Endodermal cell (in vitro differentiated cells): Measurements from ENCODE around the gene EMP1. TPM values are rescaled to one million over a fixed set of nuclear protein-coding genes. Genes with fewer than 3 reads are reported as not detected.

Source experiments
- DNase-seq: peaks from one replicate; pipeline ENCODE4 v3.0.0-alpha.2; 2017
- H3K27ac ChIP-seq: 2 replicates; pipeline ENCODE4 v1.5.1; 2013; ENCODE audit warnings: mild to moderate bottlenecking, low read depth, low read length, moderate library complexity
- H3K27me3 ChIP-seq: 2 replicates; pipeline ENCODE4 v1.6.1; 2013; ENCODE audit warnings: mild to moderate bottlenecking, low read length, moderate library complexity; ENCODE audit not compliant: insufficient read depth, control insufficient read depth, poor library complexity, severe bottlenecking
- H3K36me3 ChIP-seq: 2 replicates; pipeline ENCODE4 v1.7.0; 2013; ENCODE audit warnings: mild to moderate bottlenecking, low read length, moderate library complexity; ENCODE audit not compliant: control insufficient read depth, insufficient read depth
- H3K4me1 ChIP-seq: one replicate; pipeline ENCODE4 v1.7.0; 2013; ENCODE audit warnings: low read length; ENCODE audit not compliant: control insufficient read depth, insufficient read depth
- H3K4me3 ChIP-seq: 2 replicates; pipeline ENCODE4 v1.5.1; 2013; ENCODE audit warnings: mild to moderate bottlenecking, low read length, moderate library complexity
- H3K9ac ChIP-seq: 2 replicates; pipeline ENCODE4 v1.6.1; 2013; ENCODE audit warnings: mild to moderate bottlenecking, low read length, moderate library complexity; ENCODE audit not compliant: poor library complexity, severe bottlenecking; ENCODE audit errors: extremely low read depth
- H3K9me3 ChIP-seq: 2 replicates; pipeline ENCODE4 v1.6.1; 2013; ENCODE audit warnings: mild to moderate bottlenecking, low read length, moderate library complexity; ENCODE audit not compliant: control insufficient read depth
- H3K27ac Mint-ChIP-seq: 2 replicates; pipeline ENCODE4 v1.8.0; 2020; ENCODE audit warnings: mixed read lengths
- H3K27me3 Mint-ChIP-seq: 2 replicates; pipeline ENCODE4 v1.8.0; 2021; ENCODE audit warnings: mild to moderate bottlenecking, mixed read lengths; ENCODE audit not compliant: insufficient read depth
- H3K36me3 Mint-ChIP-seq: 2 replicates; pipeline ENCODE4 v1.8.0; 2020; ENCODE audit warnings: low read depth, mixed read lengths
- H3K4me1 Mint-ChIP-seq: 2 replicates; pipeline ENCODE4 v1.8.0; 2020; ENCODE audit warnings: mixed read lengths
- H3K4me3 Mint-ChIP-seq: 2 replicates; pipeline ENCODE4 v1.8.0; 2020; ENCODE audit warnings: mild to moderate bottlenecking, moderate library complexity, mixed read lengths
- H3K9me3 Mint-ChIP-seq: 2 replicates; pipeline ENCODE4 v1.8.0; 2020; ENCODE audit warnings: mild to moderate bottlenecking, mixed read lengths
- CTCF ChIP-seq: fragments of 200-600 bp; sonication (generic); conservative IDR thresholded peaks from 2 replicates; pipeline ENCODE4 v1.5.0; 2021; ENCODE audit warnings: antibody characterized with exemption, mild to moderate bottlenecking
- WGBS, 2 experiments: methylation state at CpG; one replicate each; pipeline versions ENCODE4 v1.1.5 to v1.1.7; 2013; ENCODE audit warnings: missing lambda C conversion rate in 2 of 2, mixed read lengths in 1 of 2; ENCODE audit not compliant: insufficient coverage in 1 of 2, insufficient read length in 1 of 2; 5-methylcytosine and 5-hydroxymethylcytosine counted together
- total RNA-seq, 2 donors: library from RNA; stranded (reverse); fragmentation: NEBNext Ultra II Directional in 1 of 2; extraction: Animal tissue kit (Norgen Biotek cat#: 25700) in 1 of 2; gene quantifications; 2 replicates in 1 of 2; 3 replicates in 1 of 2; pipeline ENCODE4 v1.2.1, GENCODE V29; 2021

EMP1 gene
- total RNA-seq, 2 donors from 2014 or later = 0.58 to 0.59 TPM

GRCh38 chr12:13194401-13195110 lies 2.0 kb upstream of the EMP1 start:
- Mint-ChIP-seq H3K27ac (no peak overlapping the region), H3K9me3 (no peaks in the 10 kb centered on the region), H3K36me3 (no peaks in the 10 kb centered on the region), H3K4me1 (peaks cover 4% of the 10 kb centered on the region), H3K4me3 (no peak overlapping the region), H3K27me3 (peaks cover 2% of the 10 kb centered on the region)
- 63 to 93% methylated on average over 3 to 5 of the region's 6 CpGs for WGBS, 2 experiments
- H3K36me3 ChIP-seq = no peaks in the 10 kb centered on the region
- DNase-seq = no peak
- no peak overlapping the region for H3K9ac ChIP-seq
- H3K4me1 ChIP-seq = no peaks in the 10 kb centered on the region
- H3K27ac ChIP-seq = no peak overlapping the region
- H3K4me3 ChIP-seq = no peak overlapping the region
- no peaks in the 10 kb centered on the region for H3K27me3 ChIP-seq
- H3K9me3 ChIP-seq = no peaks in the 10 kb centered on the region
- TF ChIP-seq CTCF = no peak

- no peaks in the 10 kb centered on the region for H3K36me3 Mint-ChIP-seq
- H3K36me3 ChIP-seq = no peaks in the 10 kb centered on the region
- H3K27me3 Mint-ChIP-seq = peaks cover 2% of the 10 kb centered on the region
- no peak overlapping the region for H3K27ac ChIP-seq
- H3K27ac Mint-ChIP-seq = no peak overlapping the region
- no peak for DNase-seq
- WGBS, 2 experiments = 95 to 96% methylated on average over 3 to 4 of the region's 4 CpGs
- no peaks in the 10 kb centered on the region for H3K9me3 Mint-ChIP-seq
- H3K4me1 Mint-ChIP-seq = peaks cover 4% of the 10 kb centered on the region
- no peak overlapping the region for H3K4me3 ChIP-seq
- no peaks in the 10 kb centered on the region for H3K4me1 ChIP-seq
- no peaks in the 10 kb centered on the region for H3K27me3 ChIP-seq
- H3K4me3 Mint-ChIP-seq = no peak overlapping the region
- H3K9me3 ChIP-seq = no peaks in the 10 kb centered on the region
- no peak overlapping the region for H3K9ac ChIP-seq
- TF ChIP-seq CTCF = no peak
Observed at GRCh38 chr12:13195250-13195649, 1.3 kb upstream of the EMP1 start.

GRCh38 chr12:13195785-13196129 lies 769 bp upstream of the EMP1 start:
- Mint-ChIP-seq H3K4me1 (peaks cover 4% of the 10 kb centered on the region), H3K27me3 (peaks cover 3% of the 10 kb centered on the region), H3K4me3 (no peak overlapping the region), H3K36me3 (no peaks in the 10 kb centered on the region), H3K9me3 (no peaks in the 10 kb centered on the region), H3K27ac (no peak overlapping the region)
- DNase-seq = no peak
- Histone ChIP-seq H3K36me3 (no peaks in the 10 kb centered on the region), H3K9me3 (no peaks in the 10 kb centered on the region), H3K4me1 (no peaks in the 10 kb centered on the region), H3K9ac (no peak overlapping the region), H3K27ac (peak overlapping the region; percentile 55), H3K4me3 (no peak overlapping the region), H3K27me3 (no peaks in the 10 kb centered on the region)
- WGBS, 2 experiments = 44 to 78% methylated on average over 1 of the region's 1 CpG
- TF ChIP-seq CTCF = no peak
